WERI-Rb-1 (cell line): ENCODE measurements around the gene TFG.

Source experiments
- DNase-seq: peaks from one replicate; pipeline ENCODE4 v3.0.0-alpha.2; 2020
- H3K27ac ChIP-seq: fragments of 250-450 bp; sonication (Bioruptor Pico); 2 replicates; pipeline ENCODE4 v1.5.1; 2020; ENCODE audit warnings: mild to moderate bottlenecking, moderate library complexity
- H3K27me3 ChIP-seq: fragments of 250-450 bp; sonication (Bioruptor Pico); 2 replicates; pipeline ENCODE4 v1.5.1; 2021; ENCODE audit warnings: mild to moderate bottlenecking, low read depth, moderate library complexity; ENCODE audit not compliant: insufficient read depth, severe bottlenecking
- H3K36me3 ChIP-seq: fragments of 250-450 bp; sonication (Bioruptor Pico); 2 replicates; pipeline ENCODE4 v1.5.1; 2020; ENCODE audit warnings: mild to moderate bottlenecking, moderate library complexity
- H3K4me3 ChIP-seq: 2 replicates; pipeline ENCODE4 v1.5.1; 2011; ENCODE audit warnings: low read depth, mild to moderate bottlenecking, control low read depth, low read length
- H3K9me3 ChIP-seq: fragments of 250-450 bp; sonication (Bioruptor Pico); 2 replicates; pipeline ENCODE4 v1.5.1; 2021; ENCODE audit warnings: mild to moderate bottlenecking, moderate library complexity; ENCODE audit not compliant: severe bottlenecking
- CTCF ChIP-seq: IDR thresholded peaks from 2 replicates; pipeline ENCODE4 v1.5.1; 2011; ENCODE audit warnings: low read depth, mild to moderate bottlenecking, control low read depth, inconsistent platforms, low read length

The TFG gene

GRCh38 chr3:100702082-100702979 lies 7.0 kb upstream of the TFG start:
- no peak for DNase-seq
- H3K27ac ChIP-seq, result no peak overlapping the region
- no peaks in the 10 kb centered on the region for H3K9me3 ChIP-seq
- H3K36me3 ChIP-seq, result no peaks in the 10 kb centered on the region
- TF ChIP-seq CTCF, result no peak
- no peak overlapping the region for H3K4me3 ChIP-seq
- no peaks in the 10 kb centered on the region for H3K27me3 ChIP-seq

- no peaks in the 10 kb centered on the region for H3K9me3 ChIP-seq
- no peak overlapping the region for H3K4me3 ChIP-seq
- TF ChIP-seq CTCF, result no peak
- H3K27ac ChIP-seq, result no peak overlapping the region
- no peak for DNase-seq
- no peaks in the 10 kb centered on the region for H3K36me3 ChIP-seq
- no peaks in the 10 kb centered on the region for H3K27me3 ChIP-seq
Observed at GRCh38 chr3:100702980-100703345, 6.3 kb upstream of the TFG start.

- no peak for TF ChIP-seq CTCF
- no peak overlapping the region for H3K4me3 ChIP-seq
Observed at GRCh38 chr3:100703865-100704264, 5.4 kb upstream of the TFG start.

GRCh38 chr3:100706365-100706764 lies 2.9 kb upstream of the TFG start:
- peaks cover 4% of the 10 kb centered on the region for H3K36me3 ChIP-seq
- no peak overlapping the region for H3K4me3 ChIP-seq
- TF ChIP-seq CTCF, result no peak
- H3K27ac ChIP-seq, result no peak overlapping the region
- no peaks in the 10 kb centered on the region for H3K9me3 ChIP-seq
- no peaks in the 10 kb centered on the region for H3K27me3 ChIP-seq
- no peak for DNase-seq

More at GRCh38 chr3:100703865-100704264, 5.4 kb upstream of the TFG start:
- H3K36me3 ChIP-seq, result no peaks in the 10 kb centered on the region
- H3K9me3 ChIP-seq, result no peaks in the 10 kb centered on the region
- no peak overlapping the region for H3K27ac ChIP-seq
- no peak for DNase-seq
- no peaks in the 10 kb centered on the region for H3K27me3 ChIP-seq

- H3K27me3 ChIP-seq, result no peaks in the 10 kb centered on the region
- no peak for TF ChIP-seq CTCF
- H3K27ac ChIP-seq, result peak overlapping the region; percentile 32
- H3K4me3 ChIP-seq, result peak overlapping the region; percentile 90
- H3K9me3 ChIP-seq, result no peaks in the 10 kb centered on the region
- H3K36me3 ChIP-seq, result peaks cover 20% of the 10 kb centered on the region
- DNase-seq, result no peak
Observed at GRCh38 chr3:100708644-100708988, 678 bp upstream of the TFG start.

GRCh38 chr3:100709842-100710260 lies 557 bp downstream of the TFG start:
- peaks cover 33% of the 10 kb centered on the region for H3K36me3 ChIP-seq
- H3K9me3 ChIP-seq, result no peaks in the 10 kb centered on the region
- TF ChIP-seq CTCF, result 0 out of 2 replicates have a peak, but pooled peaks have one; percentile 17
- H3K27ac ChIP-seq, result peak overlapping the region; percentile 100
- peak; percentile 67 for DNase-seq
- H3K27me3 ChIP-seq, result no peaks in the 10 kb centered on the region
- peak overlapping the region; percentile 90 for H3K4me3 ChIP-seq
